Measurements from ENCODE around the gene CCDC6. TPM values are rescaled to one million over a fixed set of nuclear protein-coding genes. Genes with fewer than 3 reads are reported as not detected.

CCDC6 gene
- total and polyA plus RNA-seq, 9 of the 15 experiments (the other 6 are each of a cell fraction or from before 2014, with no cell fraction given), result 10.4 to 41.0 (median 20.9) TPM

DNA sequence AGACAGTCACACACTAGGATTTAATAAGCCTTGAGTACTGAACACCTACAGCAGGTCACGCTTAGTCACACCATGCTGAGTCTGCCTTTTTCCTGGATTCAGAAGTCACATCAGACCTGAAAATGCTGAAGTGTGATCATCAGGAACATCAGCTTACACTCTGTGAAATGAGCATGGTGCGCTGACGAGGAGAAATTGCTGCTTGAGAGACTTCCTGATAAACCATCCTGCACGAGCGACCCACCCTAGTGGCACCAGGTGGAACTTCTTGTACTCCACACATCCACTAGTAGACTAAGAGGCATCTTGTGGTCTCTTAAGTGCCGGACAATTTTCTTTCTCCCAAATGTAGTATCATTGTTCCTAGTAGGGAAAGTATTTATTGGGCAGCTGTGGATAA lies 101.3 kb downstream of the CCDC6 start (continued):
- TF ChIP-seq ADNP (tag; IDR thresholded peaks at IDR 0.05) (no peak), STAT5A (IDR thresholded peaks at IDR 0.05; ENCODE audit: borderline replicate concordance, low read length) (no peak), JUNB (CRISPR knock-in tag; conservative IDR thresholded peaks at IDR 0.05) (no peak), FOXP1 (CRISPR knock-in tag; IDR thresholded peaks at IDR 0.05) (no peak), SAFB (IDR thresholded peaks at IDR 0.05; ENCODE audit: borderline replicate concordance, low read depth, low read length) (no peak), TEAD4 (IDR thresholded peaks at IDR 0.05; ENCODE audit: low read length) (no peak), TEAD4 (CRISPR knock-in tag; IDR thresholded peaks at IDR 0.05; ENCODE audit: borderline replicate concordance) (no peak), ILF3 (IDR thresholded peaks at IDR 0.05; ENCODE audit: borderline replicate concordance) (no peak)
- TF ChIP-seq, protein P1, sequence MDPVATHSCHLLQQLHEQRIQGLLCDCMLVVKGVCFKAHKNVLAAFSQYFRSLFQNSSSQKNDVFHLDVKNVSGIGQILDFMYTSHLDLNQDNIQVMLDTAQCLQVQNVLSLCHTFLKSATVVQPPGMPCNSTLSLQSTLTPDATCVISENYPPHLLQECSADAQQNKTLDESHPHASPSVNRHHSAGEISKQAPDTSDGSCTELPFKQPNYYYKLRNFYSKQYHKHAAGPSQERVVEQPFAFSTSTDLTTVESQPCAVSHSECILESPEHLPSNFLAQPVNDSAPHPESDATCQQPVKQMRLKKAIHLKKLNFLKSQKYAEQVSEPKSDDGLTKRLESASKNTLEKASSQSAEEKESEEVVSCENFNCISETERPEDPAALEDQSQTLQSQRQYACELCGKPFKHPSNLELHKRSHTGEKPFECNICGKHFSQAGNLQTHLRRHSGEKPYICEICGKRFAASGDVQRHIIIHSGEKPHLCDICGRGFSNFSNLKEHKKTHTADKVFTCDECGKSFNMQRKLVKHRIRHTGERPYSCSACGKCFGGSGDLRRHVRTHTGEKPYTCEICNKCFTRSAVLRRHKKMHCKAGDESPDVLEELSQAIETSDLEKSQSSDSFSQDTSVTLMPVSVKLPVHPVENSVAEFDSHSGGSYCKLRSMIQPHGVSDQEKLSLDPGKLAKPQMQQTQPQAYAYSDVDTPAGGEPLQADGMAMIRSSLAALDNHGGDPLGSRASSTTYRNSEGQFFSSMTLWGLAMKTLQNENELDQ (CRISPR knock-in tag; IDR thresholded peaks at IDR 0.05; ENCODE audit: borderline replicate concordance), result no peak
- TF ChIP-seq, protein P2, sequence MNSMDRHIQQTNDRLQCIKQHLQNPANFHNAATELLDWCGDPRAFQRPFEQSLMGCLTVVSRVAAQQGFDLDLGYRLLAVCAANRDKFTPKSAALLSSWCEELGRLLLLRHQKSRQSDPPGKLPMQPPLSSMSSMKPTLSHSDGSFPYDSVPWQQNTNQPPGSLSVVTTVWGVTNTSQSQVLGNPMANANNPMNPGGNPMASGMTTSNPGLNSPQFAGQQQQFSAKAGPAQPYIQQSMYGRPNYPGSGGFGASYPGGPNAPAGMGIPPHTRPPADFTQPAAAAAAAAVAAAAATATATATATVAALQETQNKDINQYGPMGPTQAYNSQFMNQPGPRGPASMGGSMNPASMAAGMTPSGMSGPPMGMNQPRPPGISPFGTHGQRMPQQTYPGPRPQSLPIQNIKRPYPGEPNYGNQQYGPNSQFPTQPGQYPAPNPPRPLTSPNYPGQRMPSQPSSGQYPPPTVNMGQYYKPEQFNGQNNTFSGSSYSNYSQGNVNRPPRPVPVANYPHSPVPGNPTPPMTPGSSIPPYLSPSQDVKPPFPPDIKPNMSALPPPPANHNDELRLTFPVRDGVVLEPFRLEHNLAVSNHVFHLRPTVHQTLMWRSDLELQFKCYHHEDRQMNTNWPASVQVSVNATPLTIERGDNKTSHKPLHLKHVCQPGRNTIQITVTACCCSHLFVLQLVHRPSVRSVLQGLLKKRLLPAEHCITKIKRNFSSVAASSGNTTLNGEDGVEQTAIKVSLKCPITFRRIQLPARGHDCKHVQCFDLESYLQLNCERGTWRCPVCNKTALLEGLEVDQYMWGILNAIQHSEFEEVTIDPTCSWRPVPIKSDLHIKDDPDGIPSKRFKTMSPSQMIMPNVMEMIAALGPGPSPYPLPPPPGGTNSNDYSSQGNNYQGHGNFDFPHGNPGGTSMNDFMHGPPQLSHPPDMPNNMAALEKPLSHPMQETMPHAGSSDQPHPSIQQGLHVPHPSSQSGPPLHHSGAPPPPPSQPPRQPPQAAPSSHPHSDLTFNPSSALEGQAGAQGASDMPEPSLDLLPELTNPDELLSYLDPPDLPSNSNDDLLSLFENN (IDR thresholded peaks at IDR 0.05; ENCODE audit: low read depth in 2 of 2, low read length in 2 of 2), result no peak
